A673 (cell line): Measurements from ENCODE around the gene KLHL41. TPM values are rescaled to one million over a fixed set of nuclear protein-coding genes. Genes with fewer than 3 reads are reported as not detected.
"Not testable (repeated sequence)": the region's sequence is repeated elsewhere in the genome, so short reads cannot be mapped to it uniquely, and the experiment has no call there.

Source experiments
- BruUV-seq: library from RNA; stranded (reverse); fragments of 400-500 nt; replicated peaks from 2 replicates; lab custom pipeline; 2021; lab: Mats Ljungman, UMichigan
- CTCF ChIA-PET: fragments of 300-600 bp; sonication (Branson Sonifier 250); formaldehyde crosslinking; loops from one replicate; lab custom pipeline; 2022; ENCODE audit warnings: antibody characterized with exemption; lab: Charles Lee
- POLR2A ChIA-PET: fragments of 300-600 bp; sonication (Branson Sonifier 250); formaldehyde crosslinking; loops from one replicate; lab custom pipeline; 2022; ENCODE audit warnings: antibody characterized with exemption; ENCODE audit not compliant: low non-redundant PET; lab: Charles Lee
- DNase-seq: peaks from one replicate; pipeline ENCODE4 v3.0.0-alpha.2; 2015; ENCODE audit warnings: low spot score
- H3K27ac ChIP-seq: fragments of 200-600 bp; sonication (generic); 2 replicates; pipeline ENCODE4 v1.5.1; 2016; ENCODE audit warnings: mixed run types, low read depth, mild to moderate bottlenecking, mixed read lengths, antibody characterized with exemption, low read length; ENCODE audit not compliant: poor library complexity, severe bottlenecking
- H3K27me3 ChIP-seq: fragments of 200-600 bp; sonication (generic); replicated peaks from 2 replicates; pipeline ENCODE4 v1.6.1; 2017; ENCODE audit warnings: mixed run types, low read depth, mild to moderate bottlenecking, mixed read lengths, antibody characterized with exemption, low read length; ENCODE audit not compliant: insufficient read depth, poor library complexity
- H3K36me3 ChIP-seq: fragments of 200-600 bp; sonication (generic); 2 replicates; pipeline ENCODE4 v1.6.1; 2016; ENCODE audit warnings: mixed run types, mild to moderate bottlenecking, mixed read lengths, antibody characterized with exemption, low read length; ENCODE audit not compliant: insufficient read depth, poor library complexity, severe bottlenecking
- H3K4me1 ChIP-seq: fragments of 200-600 bp; sonication (generic); 2 replicates; pipeline ENCODE4 v1.6.1; 2017; ENCODE audit warnings: mixed run types, mild to moderate bottlenecking, mixed read lengths, antibody characterized with exemption, low read length; ENCODE audit not compliant: insufficient read depth, poor library complexity, severe bottlenecking
- H3K4me3 ChIP-seq: fragments of 200-600 bp; sonication (generic); 2 replicates; pipeline ENCODE4 v1.5.1; 2016; ENCODE audit warnings: low read depth, mixed run types, mild to moderate bottlenecking, mixed read lengths, low read length; ENCODE audit not compliant: poor library complexity, severe bottlenecking
- H3K9me3 ChIP-seq: fragments of 200-600 bp; sonication (generic); 2 replicates; pipeline ENCODE4 v1.6.1; 2016; ENCODE audit warnings: mixed run types, low read depth, mild to moderate bottlenecking, mixed read lengths, antibody characterized with exemption, low read length; ENCODE audit not compliant: poor library complexity, severe bottlenecking
- CTCF ChIP-seq: fragments of 300-800, 200-600 bp; sonication (generic); conservative IDR thresholded peaks from 2 replicates; pipeline ENCODE4 v1.5.1; 2017; ENCODE audit warnings: low read depth, mild to moderate bottlenecking, antibody characterized with exemption, low read length, moderate library complexity, mixed read lengths
- EZH2 ChIP-seq: fragments of 200-600 bp; sonication (generic); IDR thresholded peaks from 2 replicates; pipeline ENCODE4 v1.6.1; 2017; ENCODE audit warnings: borderline replicate concordance, low read depth, mild to moderate bottlenecking, mixed read lengths, antibody characterized with exemption, low read length; ENCODE audit not compliant: poor library complexity, severe bottlenecking
- intact Hi-C: fragments of 100-400 bp; cut with micrococcal nuclease; formaldehyde crosslinking; loops from one replicate; pipeline ENCODE4 v1.10.0; 2022; ENCODE audit not compliant: unreplicated experiment
- total RNA-seq: library from RNA; stranded (reverse); gene quantifications from 2 replicates; pipeline ENCODE4 v1.2.3, GENCODE V29; 2021

Gene KLHL41
- total RNA-seq, 1 experiment from 2014 or later = 0.34 TPM

- no peak overlapping the region for H3K4me3 ChIP-seq
- intact Hi-C loops = no loop called here
- CTCF ChIA-PET = no interaction called here
- no peak overlapping the region for H3K27ac ChIP-seq
- DNase-seq = no peak
- H3K36me3 ChIP-seq = no peaks in the 10 kb centered on the region
- H3K9me3 ChIP-seq = no peaks in the 10 kb centered on the region
- no peaks in the 10 kb centered on the region for H3K4me1 ChIP-seq
- no peaks in the 10 kb centered on the region for H3K27me3 ChIP-seq
- no peak for TF ChIP-seq CTCF
- TF ChIP-seq EZH2 = no peak
- no TSS peak for BruUV-seq
- POLR2A ChIA-PET = no interaction called here
Measured at GRCh38 chr2:169542433-169542832, 32.9 kb downstream of the KLHL41 start.

- intact Hi-C loops = no loop called here
- H3K27me3 ChIP-seq = no peaks in the 10 kb centered on the region
- no peaks in the 10 kb centered on the region for H3K4me1 ChIP-seq
- POLR2A ChIA-PET = no interaction called here
- H3K27ac ChIP-seq = no peak overlapping the region
- CTCF ChIA-PET = no interaction called here
- TF ChIP-seq EZH2 (no peak), CTCF (no peak)
- no peak for DNase-seq
- no peaks in the 10 kb centered on the region for H3K36me3 ChIP-seq
- no peaks in the 10 kb centered on the region for H3K9me3 ChIP-seq
- BruUV-seq = no TSS peak
- no peak overlapping the region for H3K4me3 ChIP-seq
Measured at GRCh38 chr2:169546756-169547155, 37.3 kb downstream of the KLHL41 start.

- no peak overlapping the region for H3K27ac ChIP-seq
- H3K4me1 ChIP-seq = no peaks in the 10 kb centered on the region
- H3K36me3 ChIP-seq = no peaks in the 10 kb centered on the region
- H3K4me3 ChIP-seq = no peak overlapping the region
- ChIA-PET POLR2A (no interaction called here), CTCF (no interaction called here)
- H3K27me3 ChIP-seq = no peaks in the 10 kb centered on the region
- intact Hi-C loops = no loop called here
- no TSS peak for BruUV-seq
- DNase-seq = peak; percentile 9
- no peak for TF ChIP-seq CTCF
- TF ChIP-seq EZH2 = no peak
- H3K9me3 ChIP-seq = no peaks in the 10 kb centered on the region
Measured at GRCh38 chr2:169561364-169561763, 51.9 kb downstream of the KLHL41 start.

GRCh38 chr2:169562084-169562483 is 52.6 kb downstream of the KLHL41 start:
- H3K36me3 ChIP-seq, H3K4me1 ChIP-seq, H3K4me3 ChIP-seq, CTCF ChIA-PET, H3K27me3 ChIP-seq, BruUV-seq, DNase-seq, H3K27ac ChIP-seq, H3K9me3 ChIP-seq, POLR2A ChIA-PET, intact Hi-C loops: not testable (repeated sequence)
